Left lung (tissue), 10 donors: ENCODE data around the gene RPS5. TPM values are rescaled to one million over a fixed set of nuclear protein-coding genes. Genes with fewer than 3 reads are reported as not detected.

Experiments
- ATAC-seq: fragments of 200-7000 bp; cut with Tn5 transposase; one replicate; pipeline ENCODE4 v1.9.1; 2020; ENCODE audit warnings: moderate library complexity
- DNase-seq, 4 donors: peaks; one replicate each; pipeline ENCODE4 v3.0.0-alpha.2; 2013 to 2020
- H3K27ac ChIP-seq, 2 donors: fragments of 200-600 bp; sonication (generic) in 1 of 2; one replicate each; pipeline versions ENCODE4 v1.5.0 to v1.8.0; 2020 to 2021
- H3K27me3 ChIP-seq, 2 donors: fragments of 200-600 bp; sonication (generic) in 1 of 2; one replicate each; pipeline versions ENCODE4 v1.5.0 to v1.8.0; 2020 to 2021
- H3K36me3 ChIP-seq, 2 donors: fragments of 200-600 bp; sonication (generic) in 1 of 2; one replicate each; pipeline versions ENCODE4 v1.5.0 to v1.8.0; 2020 to 2021
- H3K4me1 ChIP-seq, 2 donors: fragments of 200-600 bp; one replicate each; pipeline ENCODE4 v1.8.0; 2021
- H3K4me3 ChIP-seq, 2 donors: fragments of 200-600 bp; sonication (generic) in 1 of 2; one replicate each; pipeline versions ENCODE4 v1.5.0 to v1.8.0; 2020 to 2021; ENCODE audit warnings: mild to moderate bottlenecking in 1 of 2
- H3K9me3 ChIP-seq, 2 donors: fragments of 200-600 bp; sonication (generic) in 1 of 2; one replicate each; pipeline versions ENCODE4 v1.5.0 to v1.8.0; 2020 to 2021
- CTCF ChIP-seq, 2 donors: fragments of 200-600 bp; sonication (generic) in 1 of 2; IDR thresholded peaks; one replicate each; pipeline versions ENCODE4 v1.5.0 to v1.8.0; 2021; ENCODE audit warnings: antibody characterized with exemption in 2 of 2
- intact Hi-C, 2 donors: fragments of 100-400 bp; cut with DNase I; formaldehyde crosslinking; loops; one replicate each; pipeline versions ENCODE4 v1.11.2 to v1.14.2; 2022
- polyA plus RNA-seq, 6 donors: library from polyadenylated mRNA; unstranded; fragments of 120-200 nt; gene quantifications; one replicate each; pipeline ENCODE4 v1.2.1, GENCODE V29; 2013; ENCODE audit not compliant: insufficient read length in 6 of 6
- total RNA-seq, 2 donors: library from RNA; stranded (reverse); fragmentation: NEBNext Ultra II Directional; extraction: Animal tissue kit (Norgen Biotek cat#: 25700); gene quantifications; one replicate each; pipeline ENCODE4 v1.2.1, GENCODE V29; 2021
- donor health status: DM: no; HTN: yes; CAD: no.
- donor health status: DM: no; HTN: no; CAD: no.

RPS5 gene
- total and polyA plus RNA-seq, 8 donors: 842 to 1,479 (median 1,280) TPM

DNA sequence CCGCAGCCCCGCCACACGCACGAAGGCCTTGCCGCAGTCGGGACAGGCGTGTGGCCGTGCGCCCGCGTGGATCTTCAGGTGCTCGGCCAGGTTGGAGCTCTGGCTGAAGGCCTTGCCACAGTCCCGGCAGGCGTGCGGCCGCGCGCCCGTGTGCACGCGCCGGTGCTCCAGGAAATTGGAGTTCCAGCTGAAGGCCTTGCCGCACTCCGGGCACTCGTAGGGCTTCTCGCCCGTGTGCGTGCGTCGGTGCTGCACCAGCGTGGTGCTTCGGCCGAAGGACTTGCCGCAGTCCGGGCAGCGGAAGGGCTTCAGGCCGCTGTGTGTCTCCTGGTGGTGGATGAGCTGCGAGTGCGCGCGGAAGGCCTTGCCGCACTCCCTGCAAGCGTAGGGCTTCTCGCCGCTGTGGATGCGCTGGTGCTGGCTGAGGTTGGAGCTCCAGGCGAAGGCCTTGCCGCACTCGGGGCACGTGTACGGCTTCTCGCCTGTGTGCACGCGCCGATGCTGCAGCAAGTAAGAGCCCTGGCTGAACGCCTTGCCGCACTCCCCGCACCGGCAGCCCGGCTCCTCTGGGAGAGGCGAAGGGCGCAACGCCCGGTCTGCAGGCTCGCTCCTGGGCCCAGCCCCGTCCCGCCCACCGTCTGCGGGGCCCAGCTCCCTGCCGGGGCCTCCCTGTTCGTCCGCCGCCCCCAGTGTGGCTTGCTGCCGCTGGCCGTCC is 30.1 kb upstream of the RPS5 start:
- H3K27ac ChIP-seq: no peak overlapping the region

GRCh38 chr19:58357481-58358145 is 29.5 kb upstream of the RPS5 start:
- no peak for TF ChIP-seq CTCF (IDR thresholded peaks at IDR 0.05)
- ATAC-seq (no peak), DNase-seq (peak in 1 of 4 donors; percentile 81)
- no peaks in the 10 kb centered on the region for H3K36me3 ChIP-seq
- H3K27me3 ChIP-seq: peaks cover 21 to 52% of the 10 kb centered on the region in 2 donors
- intact Hi-C loops: no loop called here
- no peak overlapping the region for H3K4me3 ChIP-seq
- H3K4me1 ChIP-seq: peaks cover 4 to 21% of the 10 kb centered on the region in 2 donors
- no peak overlapping the region for H3K27ac ChIP-seq
- H3K9me3 ChIP-seq: no peaks in the 10 kb centered on the region

More for the DNA sequence above, 30.1 kb upstream of the RPS5 start:
- H3K36me3 ChIP-seq: no peaks in the 10 kb centered on the region
- peaks cover 21 to 59% of the 10 kb centered on the region in 2 donors for H3K27me3 ChIP-seq
- intact Hi-C loops: no loop called here
- DNase-seq (peak in 1 of 4 donors; percentile 73), ATAC-seq (no peak)
- H3K9me3 ChIP-seq: no peaks in the 10 kb centered on the region
- peak overlapping the region; percentile 19 to 23 for H3K4me3 ChIP-seq
- TF ChIP-seq CTCF (IDR thresholded peaks at IDR 0.05): no peak
- H3K4me1 ChIP-seq: peaks cover 4 to 21% of the 10 kb centered on the region in 2 donors

DNA sequence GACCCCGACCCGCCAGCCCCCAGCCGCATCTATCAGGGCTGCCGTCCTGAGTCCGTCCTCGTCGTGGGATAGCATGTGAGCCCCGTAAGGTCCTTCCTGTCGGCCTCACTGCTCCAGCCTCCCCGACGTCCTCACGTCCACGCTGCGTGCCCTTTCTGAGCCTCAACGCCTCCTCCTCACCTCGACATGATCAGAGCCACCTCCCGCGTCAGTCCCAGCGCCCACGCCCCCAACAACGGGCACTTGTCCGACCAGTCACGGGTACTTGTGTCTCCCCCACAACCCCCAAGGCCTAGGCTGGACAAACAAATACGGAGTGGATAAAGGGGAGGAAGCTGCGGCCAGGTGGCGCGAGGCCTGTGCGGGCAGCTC is 25.2 kb upstream of the RPS5 start:
- H3K9me3 ChIP-seq: no peaks in the 10 kb centered on the region
- intact Hi-C loops: no loop called here
- peak; percentile 23 for ATAC-seq

GRCh38 chr19:58362272-58362994 is 24.6 kb upstream of the RPS5 start, which contains the start of gene ZNF497:
TSS of gene ZNF497 (minus strand) at chr19:58362751. CDS start at chr19:58357635, 5,116 bp downstream.
- peak; percentile 95 for ATAC-seq
- Histone ChIP-seq H3K4me1 (peaks cover 4 to 19% of the 10 kb centered on the region in 2 donors), H3K27me3 (peaks cover under 1 to 6% of the 10 kb centered on the region in 2 donors), H3K4me3 (peak within 1 kb of the TSS; percentile 70 to 72), H3K9me3 (no peaks in the 10 kb centered on the region), H3K36me3 (no peaks in the 10 kb centered on the region), H3K27ac (peak within 1 kb of the TSS; percentile 93 to 94)
- no peak for TF ChIP-seq CTCF (IDR thresholded peaks at IDR 0.05)
- intact Hi-C loops: no loop called here
- DNase-seq: peak; percentile 98 to 100 (median 98)

More for the DNA sequence above, 25.2 kb upstream of the RPS5 start:
- H3K4me3 ChIP-seq: peak overlapping the region; percentile 70 to 72
- peak in 3 of 4 donors; percentile 55 to 84 (median 56) for DNase-seq
- H3K27ac ChIP-seq: peak overlapping the region; percentile 93 to 94
- peaks cover 6 to 11% of the 10 kb centered on the region in 2 donors for H3K27me3 ChIP-seq
- H3K36me3 ChIP-seq: no peaks in the 10 kb centered on the region
- no peak for TF ChIP-seq CTCF (IDR thresholded peaks at IDR 0.05)
- H3K4me1 ChIP-seq: peaks cover 4 to 25% of the 10 kb centered on the region in 2 donors
